Spleen (tissue), 7 donors: ENCODE measurements around the gene RARS2.

Experiments
- POLR2A ChIP-seq, 3 donors: fragments of 450-650 bp; IDR thresholded peaks; one replicate each; pipeline ENCODE4 v1.5.1; 2017; ENCODE audit warnings: antibody characterized with exemption in 3 of 3, mild to moderate bottlenecking in 1 of 3
- POLR2AphosphoS5 ChIP-seq, 3 donors: sonication (generic); formaldehyde crosslinking; IDR thresholded peaks; one replicate each; pipeline ENCODE4 v1.5.1; 2017; ENCODE audit warnings: antibody characterized with exemption in 3 of 3
- TF ChIP-seq, protein P1 (sequence below), 11 experiments: fragments of 200-600 bp in 7 of 11; fragments of 450-650 bp in 4 of 11; sonication (generic) in 4 of 11; IDR thresholded peaks in 8 of 11; conservative IDR thresholded peaks in 3 of 11; 1 replicate in 7 of 11; 2 replicates in 4 of 11; pipeline versions ENCODE4 v1.4.0 to v1.8.0; 2016 to 2021; ENCODE audit warnings: antibody characterized with exemption in 11 of 11, inconsistent platforms in 4 of 11, mild to moderate bottlenecking in 1 of 11
- donor health status: DM: no; HTN: no; CAD: no; lungs with moderate emphysema.
- donor health status: DM: no; HTN: no; CAD: no.
- donor health status: DM: no; HTN: no; CAD: no.

DNA sequence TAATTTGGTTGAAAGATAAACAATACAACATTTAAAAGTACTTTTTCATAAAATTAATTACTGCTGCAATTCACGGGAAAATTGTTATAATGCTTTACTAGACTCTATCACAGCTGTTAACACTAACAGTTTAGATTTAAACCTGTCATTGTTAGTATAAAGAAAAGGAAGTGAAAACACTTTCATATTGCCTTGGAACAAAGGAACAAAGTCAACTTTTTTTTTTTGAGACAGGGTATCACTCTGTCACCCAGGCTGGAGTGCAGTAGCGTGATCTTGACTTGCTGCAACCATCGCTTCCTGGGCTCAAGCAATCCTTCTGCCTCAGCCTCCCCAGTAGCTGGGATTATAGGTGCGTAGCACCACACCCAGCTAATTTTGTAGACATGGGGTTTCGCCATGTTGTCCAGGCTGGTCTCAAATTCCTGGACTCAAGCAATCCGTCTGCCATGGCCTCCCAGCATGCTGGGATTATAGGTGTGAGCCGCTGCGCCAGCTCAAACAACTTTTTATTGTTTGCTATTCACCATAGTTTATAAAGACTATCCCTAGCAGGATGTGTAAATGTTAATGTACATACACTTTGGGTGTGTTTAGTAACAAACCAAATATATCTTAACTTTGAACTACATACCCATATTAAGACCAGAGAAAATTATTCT is 94.9 kb downstream of the RARS2 start:
- TF ChIP-seq, protein P1, sequence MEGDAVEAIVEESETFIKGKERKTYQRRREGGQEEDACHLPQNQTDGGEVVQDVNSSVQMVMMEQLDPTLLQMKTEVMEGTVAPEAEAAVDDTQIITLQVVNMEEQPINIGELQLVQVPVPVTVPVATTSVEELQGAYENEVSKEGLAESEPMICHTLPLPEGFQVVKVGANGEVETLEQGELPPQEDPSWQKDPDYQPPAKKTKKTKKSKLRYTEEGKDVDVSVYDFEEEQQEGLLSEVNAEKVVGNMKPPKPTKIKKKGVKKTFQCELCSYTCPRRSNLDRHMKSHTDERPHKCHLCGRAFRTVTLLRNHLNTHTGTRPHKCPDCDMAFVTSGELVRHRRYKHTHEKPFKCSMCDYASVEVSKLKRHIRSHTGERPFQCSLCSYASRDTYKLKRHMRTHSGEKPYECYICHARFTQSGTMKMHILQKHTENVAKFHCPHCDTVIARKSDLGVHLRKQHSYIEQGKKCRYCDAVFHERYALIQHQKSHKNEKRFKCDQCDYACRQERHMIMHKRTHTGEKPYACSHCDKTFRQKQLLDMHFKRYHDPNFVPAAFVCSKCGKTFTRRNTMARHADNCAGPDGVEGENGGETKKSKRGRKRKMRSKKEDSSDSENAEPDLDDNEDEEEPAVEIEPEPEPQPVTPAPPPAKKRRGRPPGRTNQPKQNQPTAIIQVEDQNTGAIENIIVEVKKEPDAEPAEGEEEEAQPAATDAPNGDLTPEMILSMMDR (IDR thresholded peaks at IDR 0.05 in 8 of 11, conservative IDR thresholded peaks at IDR 0.05 in 3 of 11), result no peak
- TF ChIP-seq POLR2AphosphoS5 (IDR thresholded peaks at IDR 0.05) (no peak), POLR2A (IDR thresholded peaks at IDR 0.05) (no peak)
